GM23248 (cell line): ENCODE data around the gene CUL9.

ENCODE experiments used
- EZH2 ChIP-seq: fragments of 200-600 bp; sonication (generic); IDR thresholded peaks from 2 replicates; pipeline ENCODE4 v1.6.1; 2018; ENCODE audit warnings: antibody characterized with exemption, mild to moderate bottlenecking; ENCODE audit not compliant: insufficient read depth, poor library complexity, severe bottlenecking
- EZH2phosphoT487 ChIP-seq: fragments of 200-600 bp; sonication (generic); IDR thresholded peaks from 2 replicates; pipeline ENCODE4 v1.6.1; 2018; ENCODE audit warnings: antibody characterized with exemption, moderate library complexity, mild to moderate bottlenecking, low read depth; ENCODE audit not compliant: insufficient read depth

- TF ChIP-seq EZH2 (no peak), EZH2phosphoT487 (no peak)
Observed at GRCh38 chr6:43247114-43247999, 65.4 kb downstream of the CUL9 start.
